OCI-LY3 (cell line): Measurements from ENCODE around the gene PPP4R3A.

Experiments
- H2AFZ ChIP-seq: fragments of 200-600, 300-600 bp; shearing (Covaris generic); 2 replicates; pipeline ENCODE4 v1.6.0; 2014; ENCODE audit warnings: antibody characterized with exemption, low read depth, low read length
- H3K27ac ChIP-seq: fragments of 200-600, 300-600 bp; sonication (generic); 2 replicates; pipeline ENCODE4 v1.5.1; 2014; ENCODE audit warnings: mild to moderate bottlenecking, low read length, moderate library complexity, mixed read lengths
- H3K27me3 ChIP-seq: fragments of 200-600, 300-600 bp; sonication (generic); 2 replicates; pipeline ENCODE4 v1.6.1; 2014; ENCODE audit warnings: low read depth, low read length, mixed read lengths
- H3K36me3 ChIP-seq: fragments of 200-600, 300-600 bp; sonication (generic); replicated peaks from 2 replicates; pipeline ENCODE3; 2014; ENCODE audit warnings: low read depth, low read length, mixed read lengths
- H3K4me1 ChIP-seq: fragments of 300-600, 200-600 bp; sonication (generic); 2 replicates; pipeline ENCODE4 v1.6.1; 2014; ENCODE audit warnings: low read length, mixed read lengths
- H3K4me2 ChIP-seq: fragments of 200-600, 300-600 bp; sonication (generic); 2 replicates; pipeline ENCODE4 v1.6.1; 2014; ENCODE audit warnings: low read length, mixed read lengths
- H3K4me3 ChIP-seq: fragments of 300-600, 200-600 bp; sonication (generic); 2 replicates; pipeline ENCODE4 v1.5.1; 2014; ENCODE audit warnings: antibody characterized with exemption, mild to moderate bottlenecking, low read length, moderate library complexity
- H3K79me2 ChIP-seq: fragments of 300-600, 200-600 bp; shearing (Covaris generic); 2 replicates; pipeline ENCODE4 v1.6.1; 2014; ENCODE audit warnings: mild to moderate bottlenecking, low read length, mixed read lengths
- H3K9ac ChIP-seq: fragments of 300-600, 200-600 bp; shearing (Covaris generic); 2 replicates; pipeline ENCODE4 v1.6.0; 2014; ENCODE audit warnings: mild to moderate bottlenecking, low read length, moderate library complexity
- H3K9me3 ChIP-seq: fragments of 200-600, 300-600 bp; shearing (Covaris generic); 2 replicates; pipeline ENCODE4 v1.6.1; 2014; ENCODE audit warnings: low read length, mixed read lengths; ENCODE audit not compliant: insufficient read depth
- H4K20me1 ChIP-seq: fragments of 200-600, 300-600 bp; sonication (generic); 2 replicates; pipeline ENCODE4 v1.6.1; 2016; ENCODE audit warnings: low read length, mixed read lengths; ENCODE audit not compliant: insufficient read depth
- CTCF ChIP-seq: fragments of 200-600, 300-600 bp; sonication (generic); IDR thresholded peaks from 2 replicates; pipeline ENCODE4 v1.5.1; 2014; ENCODE audit warnings: antibody characterized with exemption, low read length, low read depth
- EZH2phosphoT487 ChIP-seq: fragments of 200-600 bp; shearing (Covaris generic); IDR thresholded peaks from 2 replicates; pipeline ENCODE4 v1.6.1; 2018; ENCODE audit warnings: antibody characterized with exemption, mixed run types, low read depth

PPP4R3A gene

DNA sequence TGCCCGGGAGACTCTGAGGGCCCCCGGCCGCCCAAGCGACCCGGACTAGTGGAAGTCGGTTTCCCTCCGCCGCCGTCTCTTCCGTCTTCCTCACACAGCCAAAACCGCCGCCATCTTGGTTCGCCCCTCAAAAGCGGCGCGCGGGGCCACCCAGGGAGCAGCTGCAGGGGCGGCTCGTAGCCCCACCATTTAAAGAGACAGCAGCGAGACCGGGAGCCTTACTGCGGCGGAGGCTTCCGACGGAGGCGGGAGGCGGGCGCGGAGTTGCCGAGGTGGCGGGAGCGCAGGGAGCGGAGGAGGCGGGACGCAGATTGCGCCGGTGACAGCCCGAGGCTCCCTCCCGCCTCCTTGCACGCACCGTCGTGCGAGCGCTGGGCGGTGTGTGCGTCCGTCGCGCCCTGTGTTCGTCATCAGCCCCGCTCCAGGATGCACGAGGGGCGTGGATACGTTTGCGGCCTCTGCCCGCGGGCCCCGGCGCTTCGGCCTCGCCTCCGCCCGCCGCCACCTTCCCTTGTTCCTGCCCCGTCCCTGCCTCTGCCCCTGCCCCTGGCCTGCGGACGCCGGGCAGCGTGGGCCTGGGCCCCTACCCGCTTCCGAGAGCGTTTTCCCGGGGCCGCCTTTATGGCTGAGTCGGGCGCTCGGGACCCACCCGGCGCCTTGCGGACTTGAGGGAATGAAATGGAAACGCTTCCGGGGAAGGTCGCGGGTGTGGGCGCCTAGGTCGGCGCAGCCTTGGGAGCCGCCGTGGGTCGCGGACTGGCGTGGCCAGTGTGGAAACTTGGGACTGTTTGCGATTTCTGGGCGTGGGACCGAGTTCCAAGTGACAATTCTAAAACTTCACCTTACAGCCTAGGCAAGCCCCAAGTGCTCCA, at the start of gene PPP4R3A:
PPP4R3A (minus strand) TSS at position 140 of the 872 bp plus-strand sequence. CDS start 663 bp downstream, outside the sequence.
- Histone ChIP-seq H3K9me3 (no peaks in the 10 kb centered on the region), H3K4me1 (peaks cover 16% of the 10 kb centered on the region), H3K36me3 (peaks cover 25% of the 10 kb centered on the region), H3K9ac (peak within 1 kb of the TSS; percentile 91), H3K79me2 (peaks cover 54% of the 10 kb centered on the region), H2AFZ (peak within 1 kb of the TSS; percentile 84), H3K27me3 (no peaks in the 10 kb centered on the region), H3K27ac (peak within 1 kb of the TSS; percentile 87), H3K4me3 (peak within 1 kb of the TSS; percentile 95), H3K4me2 (peak within 1 kb of the TSS; percentile 93), H4K20me1 (peaks cover 32% of the 10 kb centered on the region)
- TF ChIP-seq CTCF = no peak
- TF ChIP-seq EZH2phosphoT487 = no peak

DNA sequence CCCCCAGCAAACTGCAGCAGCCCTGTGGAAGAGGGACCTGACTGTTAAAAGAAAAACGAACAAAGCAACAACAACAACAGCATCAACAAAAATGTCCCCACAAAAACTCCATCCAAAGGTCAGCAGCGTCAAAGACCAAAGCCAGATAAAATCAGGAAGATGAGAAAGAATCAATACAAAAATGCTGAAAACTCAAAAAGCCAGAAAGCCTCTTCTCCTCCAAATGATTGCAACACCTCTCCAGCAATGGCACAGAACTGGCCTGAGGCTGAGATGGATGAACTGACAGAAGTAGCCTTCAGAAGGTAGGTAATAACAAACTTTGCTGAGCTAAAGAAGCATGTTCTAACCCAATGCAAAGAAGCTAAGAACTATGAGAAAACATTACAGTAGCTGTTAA, 45.4 kb upstream of the PPP4R3A start:
- Histone ChIP-seq H3K27me3 (peaks cover 4% of the 10 kb centered on the region; the same call in 1 of the 2 replicates), H3K4me3 (no peak overlapping the region), H3K9ac (no peak overlapping the region), H2AFZ (no peak overlapping the region), H3K9me3 (peaks cover 3% of the 10 kb centered on the region; the same call in 1 of the 2 replicates), H3K36me3 (no peaks in the 10 kb centered on the region), H3K4me1 (no peaks in the 10 kb centered on the region), H3K27ac (no peak overlapping the region), H3K79me2 (no peaks in the 10 kb centered on the region), H3K4me2 (no peak overlapping the region), H4K20me1 (no peaks in the 10 kb centered on the region)
- TF ChIP-seq CTCF (no peak), EZH2phosphoT487 (no peak)

- H4K20me1 ChIP-seq = no peaks in the 10 kb centered on the region
- no peak overlapping the region for H3K9ac ChIP-seq
- no peaks in the 10 kb centered on the region for H3K36me3 ChIP-seq
- no peak overlapping the region for H3K27ac ChIP-seq
- H3K27me3 ChIP-seq = peaks cover 4% of the 10 kb centered on the region; the same call in 1 of the 2 replicates
- no peaks in the 10 kb centered on the region for H3K79me2 ChIP-seq
- no peak overlapping the region for H3K4me3 ChIP-seq
- no peaks in the 10 kb centered on the region for H3K4me1 ChIP-seq
- peaks cover 3% of the 10 kb centered on the region; the same call in 1 of the 2 replicates for H3K9me3 ChIP-seq
- no peak for TF ChIP-seq CTCF
- no peak for TF ChIP-seq EZH2phosphoT487
- no peak overlapping the region for H3K4me2 ChIP-seq
- no peak overlapping the region for H2AFZ ChIP-seq
Observed at GRCh38 chr14:91554535-91555332, 44.6 kb upstream of the PPP4R3A start.

DNA sequence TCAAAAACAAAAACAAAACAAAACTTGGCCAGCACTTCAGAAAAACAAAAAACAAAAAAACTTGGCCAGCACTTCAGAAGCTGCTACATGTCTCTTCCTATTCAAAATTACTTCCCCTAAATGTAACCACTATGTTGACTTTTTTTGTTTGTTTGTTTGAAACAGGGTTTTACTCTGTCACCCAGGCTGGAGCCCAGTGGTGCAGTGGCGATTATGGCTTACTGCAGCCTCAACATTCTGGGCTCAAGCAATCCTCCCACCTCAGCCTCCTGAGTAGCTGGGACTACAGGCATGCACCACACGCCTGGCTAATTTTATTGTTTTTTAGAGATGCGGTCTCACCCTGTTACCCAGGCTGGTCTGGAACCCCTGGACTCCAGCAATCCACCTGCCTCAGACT, 38.0 kb upstream of the PPP4R3A start:
- H3K4me3 ChIP-seq = no peak overlapping the region
- H3K27me3 ChIP-seq = peaks cover 4% of the 10 kb centered on the region; the same call in 1 of the 2 replicates
- no peaks in the 10 kb centered on the region for H3K4me1 ChIP-seq
- H3K9me3 ChIP-seq = peaks cover 3% of the 10 kb centered on the region; the same call in 1 of the 2 replicates
- H3K4me2 ChIP-seq = no peak overlapping the region
- H2AFZ ChIP-seq = no peak overlapping the region
- H4K20me1 ChIP-seq = no peaks in the 10 kb centered on the region
- TF ChIP-seq EZH2phosphoT487 = no peak
- no peak for TF ChIP-seq CTCF
- H3K27ac ChIP-seq = no peak overlapping the region
- no peaks in the 10 kb centered on the region for H3K36me3 ChIP-seq
- no peaks in the 10 kb centered on the region for H3K79me2 ChIP-seq
- no peak overlapping the region for H3K9ac ChIP-seq
